Measurements from ENCODE around the gene PLS3.

PLS3 gene

GRCh38 chrX:115571712-115572111 is 10.7 kb downstream of the PLS3 start:
- DNase-seq = no peak

DNA sequence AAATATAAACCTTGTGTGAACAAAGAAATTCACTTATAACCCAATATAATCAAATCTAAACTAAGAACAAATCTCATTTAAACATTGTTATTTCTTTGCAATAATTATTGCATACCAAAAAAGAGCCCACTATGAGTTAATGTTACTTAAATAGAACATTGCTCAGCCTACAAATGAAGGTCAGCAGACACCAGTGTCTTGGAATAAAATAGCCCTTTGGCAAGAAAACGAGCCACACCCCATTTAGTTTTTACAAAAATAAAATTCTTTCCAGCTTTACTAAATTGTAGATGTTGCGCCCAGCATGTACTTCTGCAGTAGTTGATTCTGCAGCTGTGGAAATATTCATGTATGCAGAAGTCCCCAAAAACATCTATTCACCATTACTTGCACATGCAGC is 12.2 kb downstream of the PLS3 start:
- DNase-seq = no peak

DNA sequence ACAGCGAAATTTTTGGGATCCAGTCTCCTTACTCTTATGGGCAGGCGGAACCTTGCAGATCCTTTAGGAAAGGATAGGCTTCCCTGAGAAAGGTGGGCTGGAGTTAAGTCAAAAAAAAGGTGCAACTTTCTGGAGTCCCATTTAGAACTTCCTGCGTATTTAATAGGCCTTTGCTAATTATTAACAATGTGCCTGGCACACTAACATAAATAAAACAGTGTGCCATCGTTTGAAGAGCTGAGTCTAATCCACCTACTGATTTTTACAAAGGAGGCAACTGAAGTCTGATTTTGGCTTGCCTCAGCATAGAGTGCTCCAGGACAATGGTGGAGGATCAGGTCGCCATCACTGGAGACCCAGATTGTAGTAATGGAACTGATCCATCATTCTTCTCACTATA is 15.7 kb downstream of the PLS3 start:
- DNase-seq = no peak

GRCh38 chrX:115579327-115579726 is 18.4 kb downstream of the PLS3 start:
- DNase-seq = no peak

- DNase-seq = no peak
Observed at GRCh38 chrX:115579786-115580294, 18.9 kb downstream of the PLS3 start.

GRCh38 chrX:115581759-115582615 is 21.0 kb downstream of the PLS3 start:
- DNase-seq = no peak

- DNase-seq = no peak
Observed at GRCh38 chrX:115582616-115583495, 21.9 kb downstream of the PLS3 start.

GRCh38 chrX:115583496-115584004 is 22.6 kb downstream of the PLS3 start:
- no peak for DNase-seq

DNA sequence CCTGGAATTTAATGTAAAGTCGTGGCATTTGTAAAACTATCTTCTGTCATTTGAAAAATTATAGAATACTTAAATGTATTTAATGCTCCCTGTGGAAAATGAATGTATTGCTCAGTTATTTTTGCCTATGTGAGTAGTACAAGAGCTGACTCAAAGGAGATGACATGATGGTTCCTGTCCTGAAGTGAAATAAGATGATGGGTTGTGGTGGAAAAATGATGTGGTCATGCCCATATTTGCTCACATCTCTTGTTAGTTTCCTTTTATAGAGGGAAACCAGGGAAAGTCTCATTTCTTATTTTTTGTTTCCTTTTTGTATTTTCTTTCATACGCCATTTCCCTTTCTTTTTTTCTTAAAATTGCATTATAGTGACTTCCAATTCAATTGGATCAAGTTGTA is 23.7 kb downstream of the PLS3 start:
- peak in 1 of 5 donors; percentile 8 for DNase-seq

- DNase-seq = no peak
Observed at GRCh38 chrX:115588179-115588578, 27.2 kb downstream of the PLS3 start.

DNA sequence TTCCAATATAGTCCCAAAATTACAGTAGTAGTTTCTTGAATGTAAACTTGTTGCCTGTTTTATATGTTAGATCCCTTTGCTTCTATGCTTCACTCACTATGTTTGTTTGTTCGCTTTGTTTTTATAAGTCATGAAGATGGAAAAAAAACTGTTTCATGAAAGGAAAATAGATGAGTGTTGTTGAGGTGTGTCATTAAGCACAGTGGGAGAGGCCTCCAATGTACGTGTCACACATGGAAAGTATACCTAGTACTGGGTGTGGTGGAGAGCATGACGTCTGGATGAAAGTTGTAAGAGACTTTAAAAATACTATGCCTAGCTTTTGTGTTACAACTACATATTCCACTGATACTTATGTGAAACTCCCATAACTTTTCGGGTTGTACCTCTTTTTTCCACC is 28.4 kb downstream of the PLS3 start:
- DNase-seq = no peak

GRCh38 chrX:115591420-115591819 is 30.4 kb downstream of the PLS3 start:
- no peak for DNase-seq

GRCh38 chrX:115591856-115592842 is 31.2 kb downstream of the PLS3 start:
- no peak for DNase-seq

DNA sequence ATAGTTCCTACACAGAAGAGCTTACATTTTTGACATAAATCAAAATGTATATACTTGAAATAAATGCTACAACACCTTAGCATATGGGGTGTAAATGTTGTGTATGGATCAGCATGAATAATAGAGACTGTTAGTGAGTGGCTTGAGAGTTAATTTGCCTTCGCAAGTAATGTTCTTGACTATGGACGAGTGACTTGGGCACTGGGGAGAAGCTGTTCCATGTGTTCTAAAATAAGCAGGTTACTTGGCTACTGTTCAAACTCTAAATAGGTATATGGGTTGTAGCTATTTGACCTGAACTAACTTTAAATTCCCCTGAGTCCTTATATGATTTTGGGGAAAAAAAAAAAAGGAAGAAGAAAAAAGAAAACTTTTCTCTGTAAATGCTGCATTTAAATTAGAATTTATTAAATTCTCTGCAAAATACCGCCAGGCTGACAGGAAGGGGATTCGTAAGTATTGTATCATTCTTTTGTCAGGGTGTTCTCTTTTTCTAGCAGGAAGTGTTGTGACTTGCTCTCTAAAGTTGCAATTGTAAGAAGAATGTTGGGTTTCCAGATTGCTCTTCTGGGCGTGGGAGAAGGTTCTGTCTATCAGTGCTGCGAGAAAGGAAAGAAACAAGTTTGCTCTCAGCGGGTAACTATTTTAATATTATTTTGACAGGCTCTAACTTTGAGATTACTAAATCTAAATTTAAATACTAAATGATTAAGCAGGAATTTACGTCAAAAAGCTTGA is 32.2 kb downstream of the PLS3 start:
- no peak for DNase-seq

GRCh38 chrX:115595049-115595448 is 34.1 kb downstream of the PLS3 start:
- DNase-seq = no peak

GRCh38 chrX:115598556-115598955 is 37.6 kb downstream of the PLS3 start:
- DNase-seq = no peak

GRCh38 chrX:115602308-115602707 is 41.3 kb downstream of the PLS3 start:
- DNase-seq = no peak

DNA sequence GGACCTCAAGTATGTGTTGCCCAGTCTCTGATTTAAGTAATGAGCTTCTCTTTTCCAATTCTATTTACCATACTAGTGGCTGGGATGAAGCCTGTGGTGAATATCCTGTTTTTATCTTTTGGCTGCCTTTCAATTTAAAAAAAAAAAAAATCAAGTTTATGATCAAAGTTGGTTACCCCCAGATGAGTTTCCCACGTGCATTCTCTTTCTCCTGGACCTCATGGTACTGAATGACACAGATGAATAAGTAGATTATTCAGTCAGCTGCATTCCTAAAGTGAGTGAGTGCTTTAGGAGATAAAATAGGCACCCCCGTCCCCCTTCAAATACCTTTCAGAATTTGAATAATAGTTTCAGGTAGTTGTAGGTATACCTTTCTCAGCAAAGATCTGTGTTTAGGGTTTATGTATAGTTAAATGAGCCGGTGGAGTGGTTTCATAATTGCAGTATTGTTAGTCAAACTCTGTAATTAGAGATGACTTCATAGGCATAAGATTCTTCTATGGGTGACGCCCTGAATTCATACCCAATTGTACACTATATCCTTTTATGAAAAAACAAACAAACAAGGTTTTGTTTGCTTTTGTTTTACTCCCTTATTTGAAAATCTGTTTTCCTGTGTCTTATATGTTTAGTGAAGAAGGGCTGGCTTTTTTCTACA is 41.9 kb downstream of the PLS3 start:
- no peak for DNase-seq

- DNase-seq = no peak
Observed at GRCh38 chrX:115603534-115604074, 42.6 kb downstream of the PLS3 start.

DNA sequence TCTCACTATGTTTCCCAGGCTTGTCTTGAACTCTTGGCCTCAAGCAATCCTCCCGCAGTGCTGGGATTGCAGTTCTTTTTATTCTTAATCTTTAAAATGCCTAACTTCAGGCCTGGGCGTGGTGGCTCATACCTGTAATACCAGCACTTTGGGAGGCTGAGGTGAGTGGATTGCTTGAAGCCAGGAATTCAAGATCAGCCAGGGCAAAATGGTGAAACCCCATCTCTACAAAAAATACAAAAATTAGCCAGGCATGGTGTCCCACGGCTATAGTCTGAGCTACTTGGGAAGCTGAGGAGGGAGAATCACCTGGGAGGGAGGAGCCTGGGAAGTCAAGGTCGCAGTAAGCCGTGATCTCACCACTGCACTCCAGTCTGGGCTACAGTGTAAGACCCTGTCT is 45.9 kb downstream of the PLS3 start:
- no peak for DNase-seq

DNA sequence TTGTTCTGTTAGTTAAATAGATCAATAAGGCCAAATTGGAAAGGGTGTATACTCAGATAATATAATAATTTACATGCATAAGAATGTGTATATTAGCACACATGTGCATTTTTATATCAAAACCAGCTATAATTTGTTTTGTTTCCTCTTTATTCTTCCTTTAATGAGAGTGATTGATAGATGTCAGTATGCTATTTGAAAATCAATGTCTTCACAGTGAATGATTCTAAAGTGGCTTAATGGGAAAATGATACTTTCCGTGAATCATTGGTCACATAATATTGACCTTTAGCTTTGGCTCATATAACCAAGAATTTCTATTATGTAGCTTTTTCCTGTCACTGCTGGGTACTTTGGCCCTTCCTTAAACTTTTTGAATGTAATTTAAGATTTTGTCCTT is 48.6 kb downstream of the PLS3 start:
- no peak for DNase-seq
